NCI-H2196 (cell line): ENCODE results near the gene IL1R1.

Source experiments
- DNase-seq: peaks from one replicate; lab custom pipeline; 2025; ENCODE audit not compliant: unreplicated experiment; lab: John Stamatoyannopoulos, UW

Gene IL1R1

DNA sequence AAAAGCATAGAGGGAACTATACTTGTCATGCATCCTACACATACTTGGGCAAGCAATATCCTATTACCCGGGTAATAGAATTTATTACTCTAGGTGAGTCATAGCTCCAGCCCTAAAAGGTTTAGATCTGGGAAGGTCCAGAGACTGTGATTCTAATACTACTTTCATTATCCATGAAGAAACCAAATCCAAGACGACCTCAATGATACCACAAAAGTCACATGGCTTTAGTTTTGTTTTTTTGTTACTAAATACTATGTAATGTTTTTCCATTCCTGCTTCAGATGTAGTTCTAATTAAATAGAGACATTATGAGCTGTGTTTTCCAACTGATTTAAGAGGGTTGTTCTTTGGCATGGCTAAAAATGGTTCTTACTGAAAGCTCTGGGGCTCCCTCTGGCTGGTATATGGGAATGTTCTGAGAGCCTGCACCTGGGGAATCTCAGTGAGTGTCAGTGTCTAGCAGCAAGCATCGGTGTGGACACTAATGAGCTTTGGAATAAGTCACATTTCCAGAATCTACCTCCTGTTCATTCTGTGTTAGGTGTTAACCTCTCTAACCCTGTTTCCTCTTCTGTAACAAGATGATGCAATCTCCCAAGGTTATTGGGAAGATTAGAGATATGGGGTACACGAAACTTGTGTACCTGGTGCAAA, 23.8 kb downstream of the IL1R1 start:
- DNase-seq: no peak

DNA sequence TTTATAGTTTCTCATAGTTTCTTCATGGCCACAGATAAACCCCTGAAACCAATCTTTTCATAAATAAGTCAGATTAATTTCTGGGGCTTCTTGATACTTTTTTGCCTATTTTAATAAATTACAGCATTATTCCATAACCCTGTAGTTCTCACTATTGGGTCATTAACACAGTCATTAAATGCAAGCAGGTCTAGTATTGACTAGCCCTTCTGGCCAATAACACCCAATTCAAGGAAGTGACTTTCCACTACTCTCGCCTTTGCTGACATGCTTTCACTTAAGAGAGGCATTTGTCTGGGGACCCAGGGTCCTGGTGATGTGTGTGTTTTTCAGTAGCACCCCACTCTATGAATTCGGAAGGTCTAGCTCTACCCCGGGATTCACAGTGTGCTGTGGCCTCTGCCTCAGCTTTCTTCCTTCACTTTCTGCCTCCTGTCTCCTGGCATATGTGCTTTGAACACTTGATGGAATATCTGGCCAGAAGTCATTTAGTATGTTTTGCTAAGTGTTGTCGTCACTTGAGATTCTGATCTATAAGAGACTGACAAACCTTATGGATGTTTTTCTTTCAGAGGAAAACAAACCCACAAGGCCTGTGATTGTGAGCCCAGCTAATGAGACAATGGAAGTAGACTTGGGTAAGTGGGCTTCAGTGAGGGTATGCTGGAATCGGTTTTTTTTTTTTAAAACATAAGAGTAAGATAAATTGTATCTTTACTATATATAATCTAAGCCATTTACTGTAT, 25.7 kb downstream of the IL1R1 start:
- no peak for DNase-seq

DNA sequence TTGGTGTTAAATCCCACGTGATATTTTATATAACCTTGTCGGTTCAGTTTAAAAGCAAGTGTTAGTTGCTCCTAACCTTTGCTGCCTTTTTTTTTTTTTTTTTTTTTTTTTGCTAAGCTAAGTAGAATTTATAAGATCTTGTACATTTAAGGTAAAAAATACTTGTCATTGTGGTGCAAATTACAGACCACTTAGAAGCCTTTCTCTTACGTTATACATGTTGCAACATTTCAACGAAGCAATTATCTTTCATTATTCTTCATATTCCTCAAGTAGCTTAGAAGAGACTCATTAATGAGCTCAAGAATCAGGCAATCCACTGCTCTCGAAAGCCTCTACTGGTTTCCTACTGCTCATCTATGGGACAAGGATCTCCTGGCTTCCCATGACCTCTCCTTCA, 29.4 kb downstream of the IL1R1 start:
- no peak for DNase-seq

DNA sequence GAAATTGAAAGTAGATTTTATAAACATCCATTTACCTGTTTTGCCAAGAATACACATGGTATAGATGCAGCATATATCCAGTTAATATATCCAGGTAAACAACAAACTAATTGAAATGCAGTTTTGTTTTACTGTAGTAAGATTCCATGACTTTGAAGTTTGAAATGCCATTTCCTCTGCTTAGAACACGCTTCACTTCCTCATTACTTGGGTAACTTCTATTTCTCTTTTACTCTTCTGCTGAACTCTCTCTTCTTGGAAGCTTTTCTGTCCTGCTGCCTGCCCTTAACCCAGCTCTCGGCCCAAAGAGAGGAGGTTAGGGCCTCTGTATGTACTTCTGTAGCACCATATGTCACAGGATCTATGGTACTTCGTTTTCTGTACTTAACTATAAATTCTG, 30.2 kb downstream of the IL1R1 start:
- DNase-seq: no peak

DNA sequence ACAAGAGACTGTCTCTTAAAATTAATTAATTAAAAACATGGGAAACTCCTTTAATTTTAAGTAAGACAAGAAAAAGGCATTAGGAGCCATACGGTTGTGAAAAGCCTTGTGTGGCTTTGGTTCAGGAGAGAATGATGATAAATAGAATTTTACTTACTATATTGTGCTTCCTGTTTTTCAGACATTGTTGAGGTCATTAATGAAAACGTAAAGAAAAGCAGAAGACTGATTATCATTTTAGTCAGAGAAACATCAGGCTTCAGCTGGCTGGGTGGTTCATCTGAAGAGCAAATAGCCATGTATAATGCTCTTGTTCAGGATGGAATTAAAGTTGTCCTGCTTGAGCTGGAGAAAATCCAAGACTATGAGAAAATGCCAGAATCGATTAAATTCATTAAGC, 33.6 kb downstream of the IL1R1 start:
- DNase-seq: no peak

DNA sequence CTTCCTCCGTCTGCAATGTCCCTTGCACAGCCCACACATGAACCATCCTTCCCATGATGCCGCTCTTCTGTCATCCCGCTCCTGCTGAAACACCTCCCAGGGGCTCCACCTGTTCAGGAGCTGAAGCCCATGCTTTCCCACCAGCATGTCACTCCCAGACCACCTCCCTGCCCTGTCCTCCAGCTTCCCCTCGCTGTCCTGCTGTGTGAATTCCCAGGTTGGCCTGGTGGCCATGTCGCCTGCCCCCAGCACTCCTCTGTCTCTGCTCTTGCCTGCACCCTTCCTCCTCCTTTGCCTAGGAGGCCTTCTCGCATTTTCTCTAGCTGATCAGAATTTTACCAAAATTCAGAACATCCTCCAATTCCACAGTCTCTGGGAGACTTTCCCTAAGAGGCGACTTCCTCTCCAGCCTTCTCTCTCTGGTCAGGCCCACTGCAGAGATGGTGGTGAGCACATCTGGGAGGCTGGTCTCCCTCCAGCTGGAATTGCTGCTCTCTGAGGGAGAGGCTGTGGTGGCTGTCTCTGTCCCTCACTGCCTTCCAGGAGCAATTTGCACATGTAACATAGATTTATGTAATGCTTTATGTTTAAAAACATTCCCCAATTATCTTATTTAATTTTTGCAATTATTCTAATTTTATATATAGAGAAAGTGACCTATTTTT, 35.4 kb downstream of the IL1R1 start:
- DNase-seq: no peak

DNA sequence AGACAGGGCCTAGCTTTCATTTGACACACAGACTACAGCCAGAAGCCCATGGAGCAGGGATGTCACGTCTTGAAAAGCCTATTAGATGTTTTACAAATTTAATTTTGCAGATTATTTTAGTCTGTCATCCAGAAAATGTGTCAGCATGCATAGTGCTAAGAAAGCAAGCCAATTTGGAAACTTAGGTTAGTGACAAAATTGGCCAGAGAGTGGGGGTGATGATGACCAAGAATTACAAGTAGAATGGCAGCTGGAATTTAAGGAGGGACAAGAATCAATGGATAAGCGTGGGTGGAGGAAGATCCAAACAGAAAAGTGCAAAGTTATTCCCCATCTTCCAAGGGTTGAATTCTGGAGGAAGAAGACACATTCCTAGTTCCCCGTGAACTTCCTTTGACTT, 36.5 kb downstream of the IL1R1 start:
- DNase-seq: no peak

DNA sequence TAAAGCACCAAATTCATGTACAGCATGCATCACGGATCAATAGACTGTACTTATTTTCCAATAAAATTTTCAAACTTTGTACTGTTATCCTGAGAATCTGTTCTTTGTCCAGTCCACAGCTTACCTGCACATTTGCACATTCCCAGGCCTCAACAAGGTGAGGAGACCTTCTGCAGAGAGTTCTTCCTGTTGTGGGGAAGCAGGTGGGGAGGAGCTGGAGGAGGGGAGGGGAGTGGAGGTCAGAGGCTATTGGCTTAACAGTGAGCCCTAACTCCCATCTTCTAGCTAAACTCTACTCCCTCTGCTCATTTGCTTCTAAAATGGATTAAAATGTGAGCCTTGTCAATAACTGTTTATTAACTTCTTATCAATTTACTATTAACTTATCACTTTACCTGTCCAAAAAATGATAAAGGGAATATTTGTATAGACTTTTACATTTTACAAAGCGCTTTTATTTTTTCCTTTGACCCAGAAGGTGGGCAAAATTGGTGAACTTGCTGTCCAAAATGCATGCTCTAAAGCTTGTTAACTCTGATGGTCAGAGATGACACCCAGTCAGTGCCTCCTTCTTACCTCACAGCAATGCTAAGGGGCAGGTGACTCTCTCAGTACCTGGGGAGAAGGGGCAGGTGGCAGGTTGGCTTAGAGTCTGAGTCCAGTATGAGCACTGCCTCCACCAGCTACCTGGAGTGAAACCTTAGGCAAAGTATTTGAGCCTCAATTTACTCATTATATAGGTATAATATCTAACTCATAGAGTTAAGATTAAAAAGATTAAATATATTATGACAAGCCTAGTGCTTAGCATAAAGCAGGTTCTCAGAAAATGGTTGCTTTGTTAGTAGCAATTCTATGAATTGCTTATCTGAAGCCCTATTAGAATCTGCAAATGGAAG, 37.5 kb downstream of the IL1R1 start:
- no peak for DNase-seq

DNA sequence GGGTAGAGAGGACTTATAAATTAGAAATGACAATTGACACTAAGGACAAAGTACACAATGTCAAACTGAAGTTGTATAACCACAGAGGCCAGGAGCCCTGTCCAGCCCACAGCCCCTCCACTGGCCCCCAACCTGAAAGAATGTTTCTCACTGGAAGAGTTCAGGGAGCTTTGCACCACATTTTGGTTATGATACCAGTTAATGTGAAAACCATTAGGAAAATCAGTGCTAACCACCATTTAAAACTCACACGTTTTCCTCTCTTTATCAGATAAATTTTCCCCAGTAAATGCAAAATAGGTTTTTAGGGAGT, 38.1 kb downstream of the IL1R1 start:
- no peak for DNase-seq

DNA sequence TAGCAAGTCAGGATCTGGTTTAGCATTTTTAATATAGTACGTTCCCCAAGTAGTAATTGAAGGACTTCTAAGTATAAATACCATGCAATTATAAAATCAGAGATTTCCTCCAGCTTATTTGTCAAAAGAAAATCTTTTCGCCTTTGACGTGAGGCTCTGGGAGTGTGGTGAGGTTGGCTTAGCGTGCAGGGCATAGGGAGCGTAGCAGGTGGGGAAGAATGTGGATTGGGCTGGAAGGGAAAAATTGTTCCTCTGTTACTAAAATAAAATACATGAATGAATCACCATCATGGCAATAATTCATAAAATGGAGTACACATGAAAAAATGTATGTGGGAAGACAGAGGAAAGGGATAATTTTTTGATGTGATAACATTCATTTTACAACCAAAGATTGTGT, 38.8 kb downstream of the IL1R1 start:
- DNase-seq: no peak

DNA sequence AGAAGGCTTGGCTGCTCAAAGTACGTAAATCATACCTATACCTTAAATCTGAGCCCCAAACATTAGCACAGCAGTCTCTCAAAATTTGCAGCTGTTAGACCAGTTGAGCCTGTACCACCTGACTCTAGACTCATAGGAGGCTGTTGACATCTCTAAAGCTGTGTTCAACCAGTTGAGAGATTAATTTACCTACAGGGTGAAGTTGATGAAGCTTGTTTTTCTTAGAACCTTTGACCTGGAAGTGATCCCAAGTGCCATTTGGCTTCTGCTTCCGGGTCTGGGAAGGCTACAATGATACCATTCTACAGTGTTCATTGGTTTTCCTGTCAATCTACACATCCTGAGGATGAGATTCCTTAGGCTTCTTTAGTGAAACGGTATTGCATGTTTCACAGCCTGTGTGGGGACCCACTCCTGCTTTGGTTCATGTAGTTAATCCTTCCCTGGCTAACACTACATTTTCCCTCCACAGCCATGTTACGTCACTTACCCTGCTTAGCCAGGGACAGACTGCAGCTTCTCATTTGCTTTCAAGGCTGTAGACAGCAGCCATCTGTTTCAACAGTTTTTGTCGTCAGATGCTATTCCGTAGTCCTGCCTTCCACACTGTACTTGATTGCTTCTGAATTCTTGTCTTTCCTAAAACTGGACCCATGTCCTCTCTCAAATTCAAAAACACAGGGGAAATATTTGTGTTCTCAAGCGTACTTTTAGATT, 39.5 kb downstream of the IL1R1 start:
- no peak for DNase-seq

DNA sequence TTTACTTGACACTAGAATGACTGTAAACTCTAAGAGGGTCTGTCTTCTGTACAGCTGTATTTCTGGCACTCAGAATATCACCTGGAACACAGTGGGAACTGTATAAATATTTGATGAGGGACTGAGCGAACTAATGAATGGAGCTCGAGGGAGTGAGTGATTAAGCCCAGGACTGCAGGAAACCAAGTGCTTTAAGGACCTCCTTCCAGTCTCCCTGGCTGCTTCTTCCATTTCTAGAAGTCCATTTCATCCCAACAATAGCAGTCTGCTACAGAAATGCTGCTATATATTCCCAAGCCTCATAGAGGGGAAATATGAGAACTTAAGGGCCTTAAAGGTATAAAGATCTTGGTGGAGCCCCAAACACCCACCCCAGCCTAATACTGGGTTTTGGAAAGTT, 41.5 kb downstream of the IL1R1 start:
- DNase-seq: no peak

DNA sequence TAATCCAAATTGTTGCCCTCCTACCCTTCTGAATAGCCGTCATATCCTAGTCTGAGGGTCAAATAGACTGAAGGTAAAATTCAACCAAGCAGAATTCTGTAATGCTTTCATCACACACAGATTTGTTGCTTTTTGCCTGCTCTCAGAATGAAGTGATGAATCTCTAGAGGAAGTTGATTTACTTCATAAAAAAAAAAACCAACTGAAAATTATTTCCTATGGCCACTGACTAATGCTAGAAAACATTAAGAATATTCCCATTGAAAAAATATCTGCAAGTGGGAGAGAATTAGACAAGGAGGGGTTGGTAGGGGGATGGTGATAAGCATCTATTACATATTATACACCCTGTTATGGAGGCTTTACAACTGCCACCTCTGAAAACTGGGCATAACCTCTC, 42.0 kb downstream of the IL1R1 start:
- DNase-seq: no peak

DNA sequence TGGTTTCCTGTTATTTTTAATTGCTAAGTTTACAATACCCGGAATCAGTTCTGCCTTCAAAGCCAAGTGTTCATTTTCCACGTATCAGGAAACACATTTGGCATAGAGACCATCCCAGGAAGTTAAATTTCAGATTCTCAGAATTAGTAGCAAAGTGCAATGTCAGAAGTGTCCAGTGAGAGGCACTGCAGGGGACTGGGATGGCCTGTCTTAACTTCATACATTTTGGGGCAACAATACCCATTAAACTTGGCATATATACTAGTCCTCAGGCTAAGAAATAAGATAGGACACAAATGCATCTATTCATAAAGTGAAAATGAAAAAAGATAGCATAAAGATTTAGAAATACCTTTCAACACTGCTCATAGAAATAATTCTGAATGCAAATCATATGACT, 42.8 kb downstream of the IL1R1 start:
- no peak for DNase-seq

DNA sequence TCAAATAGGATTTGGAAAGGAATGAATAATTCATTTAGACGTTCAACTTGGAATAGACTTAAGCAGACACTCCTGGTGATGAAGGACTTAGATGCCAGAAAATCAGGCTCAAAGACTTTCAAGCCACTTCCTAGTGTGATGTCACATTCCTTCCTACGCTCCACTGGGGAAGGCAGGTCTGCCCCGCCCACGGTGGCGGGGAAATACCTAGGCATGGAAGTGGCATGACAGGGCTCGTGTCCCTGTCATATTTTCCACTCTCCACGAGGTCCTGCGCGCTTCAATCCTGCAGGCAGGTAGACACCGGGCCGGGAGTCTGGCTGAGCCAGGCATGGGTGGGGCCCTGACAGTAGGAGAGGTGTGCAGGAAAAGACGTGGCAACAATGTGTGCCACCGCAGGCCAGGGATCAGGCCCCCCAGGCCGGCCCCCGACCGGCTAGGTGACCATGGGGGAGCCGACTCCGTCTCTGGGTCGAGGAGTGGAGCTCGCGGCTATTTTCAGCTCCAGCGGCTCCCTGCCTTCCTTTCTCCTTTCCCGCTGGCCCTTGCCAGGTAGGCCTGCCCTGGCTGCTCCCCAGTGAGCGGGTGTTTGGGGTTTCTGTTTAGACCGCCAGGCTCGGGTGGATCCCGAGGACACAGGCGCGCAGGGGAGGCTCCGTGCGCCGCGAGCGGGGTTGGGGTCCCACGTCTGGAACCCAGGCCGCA, 44.4 kb downstream of the IL1R1 start, which contains the start of gene IL1RL2:
IL1RL2 (plus strand) TSS at position 233 of the 705 bp plus-strand sequence. CDS start 845 bp downstream, outside the sequence.
- no peak for DNase-seq

DNA sequence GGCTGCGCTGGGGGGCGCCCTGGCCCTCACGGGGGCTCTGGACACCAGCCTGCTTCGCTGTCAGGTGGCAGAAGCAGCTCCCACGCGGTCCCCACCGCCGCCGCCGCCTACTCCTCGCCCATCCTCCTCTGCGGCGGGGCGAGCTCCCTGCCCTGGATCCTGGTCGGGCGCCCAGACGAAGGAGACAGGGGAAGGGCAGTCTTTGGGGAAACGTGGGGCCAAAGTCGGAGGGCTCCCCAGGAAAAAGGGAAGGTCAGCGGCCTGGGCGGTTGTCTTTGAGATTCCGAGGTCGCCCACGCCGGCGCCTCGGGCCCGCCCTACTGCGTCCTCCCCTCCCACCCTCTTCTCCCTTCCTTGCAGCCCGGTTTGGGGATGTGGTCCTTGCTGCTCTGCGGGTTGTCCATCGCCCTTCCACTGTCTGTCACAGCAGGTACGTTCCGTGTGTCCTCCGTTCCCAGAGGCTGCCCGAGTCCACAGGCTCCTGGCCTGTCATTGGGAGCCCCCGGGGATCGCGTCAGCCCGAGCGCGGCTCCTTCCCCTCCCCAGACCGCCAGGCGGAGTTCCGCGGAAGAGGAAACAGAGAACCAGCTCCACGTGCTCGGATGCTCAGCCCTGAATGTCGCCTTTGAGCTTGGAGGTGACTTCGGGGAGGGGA, 45.1 kb downstream of the IL1R1 start:
- DNase-seq: no peak

DNA sequence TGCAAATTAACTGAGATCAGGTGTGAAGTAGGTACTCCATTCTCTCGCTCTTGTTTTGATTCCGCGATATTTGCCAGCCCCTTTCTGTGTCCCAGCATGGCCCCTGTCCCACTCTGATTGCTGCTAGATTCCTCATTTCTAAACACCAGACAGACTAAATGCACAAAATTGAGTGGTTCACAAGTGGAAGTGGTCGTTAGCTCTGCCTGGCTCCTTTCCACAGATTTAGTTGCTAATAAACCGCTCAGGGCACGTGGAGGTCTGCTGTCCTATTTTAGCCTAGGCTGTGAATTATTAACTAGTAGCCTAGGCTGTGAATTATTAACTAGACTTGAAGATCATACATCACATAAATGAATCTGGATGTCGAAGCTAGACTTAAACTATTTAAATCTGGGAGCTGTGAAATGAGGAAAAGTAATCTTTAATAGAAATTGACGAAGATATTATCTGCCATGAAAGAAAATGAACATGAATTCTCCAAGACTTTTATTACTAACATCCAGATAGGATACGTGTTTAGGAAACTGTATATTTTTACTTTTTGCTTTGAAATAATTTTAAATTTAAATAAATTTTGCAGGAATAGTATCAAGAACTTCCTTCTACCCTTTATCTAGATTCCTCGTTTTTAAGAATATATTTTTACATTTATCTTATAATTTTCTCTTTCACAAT, 48.0 kb downstream of the IL1R1 start:
- DNase-seq: no peak

DNA sequence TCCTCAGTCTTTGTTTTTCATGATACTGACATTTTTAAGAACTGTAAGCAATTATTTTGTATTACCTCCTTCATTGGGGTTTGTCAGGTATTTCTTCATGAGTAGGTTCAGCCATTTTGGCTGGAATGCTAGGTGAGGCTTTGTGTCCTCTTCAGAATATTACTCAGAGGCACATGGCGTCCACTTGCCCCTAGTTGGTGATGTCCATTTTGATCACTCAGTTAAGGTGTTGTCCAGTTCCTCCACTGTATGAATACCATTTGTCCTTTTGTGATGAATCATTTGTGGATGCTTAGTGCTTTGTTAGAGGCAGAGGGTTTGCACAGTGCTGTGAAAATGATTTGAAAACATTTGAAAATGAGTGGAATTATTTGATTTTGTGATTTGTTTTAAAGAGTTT, 49.0 kb downstream of the IL1R1 start:
- DNase-seq: no peak

DNA sequence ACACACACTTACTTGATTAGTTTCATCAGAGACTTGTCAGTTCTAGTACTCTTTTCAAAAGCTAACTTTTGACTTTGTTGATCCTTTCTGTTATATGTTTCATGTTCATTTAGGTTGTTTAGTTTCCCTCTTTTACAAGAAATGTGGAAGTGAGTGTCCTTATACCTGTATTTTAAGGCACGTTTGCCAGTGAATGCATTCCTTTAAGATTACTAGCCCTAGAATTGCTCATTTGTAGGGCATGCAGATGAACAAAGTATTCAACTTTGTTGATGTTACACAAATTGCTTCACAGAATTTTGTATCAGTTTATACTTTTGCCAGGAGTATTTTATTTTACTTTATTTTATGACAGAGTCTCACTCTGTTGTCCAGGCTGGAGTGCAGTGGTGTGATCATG, 50.5 kb downstream of the IL1R1 start:
- no peak for DNase-seq
